HepG2 (cell line): ENCODE measurements around the gene KATNAL2. TPM values are rescaled to one million over a fixed set of nuclear protein-coding genes. Genes with fewer than 3 reads are reported as not detected.

Experiments used
- ATAC-seq: fragments of 200-7000 bp; cut with Tn5 transposase; 3 replicates; pipeline ENCODE4 v1.9.1; 2020; ENCODE audit warnings: mild to moderate bottlenecking, moderate library complexity
- BruUV-seq: library from RNA; stranded (reverse); fragments of 400-500 nt; replicated peaks from 2 replicates; lab custom pipeline; 2021; lab: Mats Ljungman, UMichigan
- CTCF ChIA-PET: fragments of 300-600 bp; formaldehyde crosslinking; extraction: SDS; loops from one replicate; lab custom pipeline; 2021; ENCODE audit warnings: low total read pairs, inconsistent platforms, low intra/inter-chr PET ratio; lab: Yijun Ruan, JAX
- POLR2A ChIA-PET: fragments of 350-600 bp; sonication (Branson Sonifier 250); formaldehyde crosslinking; loops from one replicate; lab custom pipeline; 2020; ENCODE audit warnings: antibody characterized with exemption, inconsistent platforms; lab: Yijun Ruan, JAX
- DNase-seq: peaks from one replicate; pipeline ENCODE4 v3.0.0-alpha.2; 2015; ENCODE audit warnings: low spot score
- FAIRE-seq: peaks from 3 replicates; lab custom pipeline; 2011; peaks lifted over from hg19 to GRCh38; lab: Jason Lieb, UNC
- H2AFZ ChIP-seq: one replicate; pipeline ENCODE4 v1.6.1; 2011; ENCODE audit warnings: low read length, inconsistent platforms
- H3K27ac ChIP-seq: fragments of 300-600 bp; 3 replicates; pipeline ENCODE4 v1.8.0; 2011; ENCODE audit warnings: mixed run types, mild to moderate bottlenecking, mixed read lengths, low read length, inconsistent platforms; ENCODE audit not compliant: insufficient read depth; ENCODE audit errors: extremely low read length
- H3K27me3 ChIP-seq, 2 experiments: fragments of 200-600 bp in 1 of 2; 2 replicates in 1 of 2; 3 replicates in 1 of 2; pipeline versions ENCODE4 v1.6.0 to v1.8.0; 2011; ENCODE audit warnings: low read length in 2 of 2, mild to moderate bottlenecking in 2 of 2, moderate library complexity in 2 of 2, inconsistent platforms in 1 of 2; ENCODE audit not compliant: insufficient read depth in 2 of 2, control insufficient read depth in 1 of 2
- H3K36me3 ChIP-seq, 2 experiments: fragments of 200-600 bp in 1 of 2; replicated peaks in 1 of 2; 2 replicates in 1 of 2; 3 replicates in 1 of 2; pipeline versions ENCODE4 v1.5.1 to v1.8.0; 2011; ENCODE audit warnings: low read length in 2 of 2, inconsistent platforms in 1 of 2; ENCODE audit not compliant: insufficient read depth in 2 of 2, control insufficient read depth in 1 of 2
- H3K4me1 ChIP-seq: 2 replicates; pipeline ENCODE4 v1.5.1; 2012; ENCODE audit warnings: low read length, inconsistent platforms; ENCODE audit not compliant: insufficient read depth
- H3K4me2 ChIP-seq: 2 replicates; pipeline ENCODE4 v1.6.0; 2011; ENCODE audit warnings: low read depth, low read length, inconsistent platforms
- H3K4me3 ChIP-seq, 3 experiments: fragments of 200-600 bp in 1 of 3; sonication (generic), shearing (Covaris generic) in 1 of 3; replicated peaks in 1 of 3; 2 replicates each; pipeline ENCODE4 v1.5.1; 2011 to 2016; ENCODE audit warnings: low read length in 3 of 3, inconsistent platforms in 2 of 3, low read depth in 2 of 3, mild to moderate bottlenecking in 2 of 3, control low read depth in 1 of 3, mixed read lengths in 1 of 3; ENCODE audit not compliant: insufficient read depth in 1 of 3
- H3K79me2 ChIP-seq: one replicate; pipeline ENCODE4 v1.6.1; 2011; ENCODE audit warnings: low read length, inconsistent platforms; ENCODE audit not compliant: insufficient read depth
- H3K9ac ChIP-seq: 2 replicates; pipeline ENCODE4 v1.6.0; 2011; ENCODE audit warnings: mild to moderate bottlenecking, low read depth, low read length, inconsistent platforms; ENCODE audit not compliant: insufficient read depth
- H3K9me3 ChIP-seq: 2 replicates; pipeline ENCODE4 v1.5.1; 2012; ENCODE audit warnings: mild to moderate bottlenecking, low read length
- H4K20me1 ChIP-seq: 2 replicates; pipeline ENCODE4 v1.6.0; 2011; ENCODE audit warnings: inconsistent platforms, mild to moderate bottlenecking, low read length, moderate library complexity; ENCODE audit not compliant: insufficient read depth
- CERS6 ChIP-seq: sonication (generic); formaldehyde crosslinking; IDR thresholded peaks from 2 replicates; pipeline ENCODE4 v1.5.0; 2020; ENCODE audit warnings: missing genetic modification reagents
- GATA4 ChIP-seq: sonication (generic); IDR thresholded peaks from 2 replicates; pipeline ENCODE4 v1.6.1; 2016; ENCODE audit warnings: antibody characterized with exemption, low read depth, borderline replicate concordance
- HNF4G ChIP-seq, 2 experiments: sonication (generic) in 1 of 2; formaldehyde crosslinking in 1 of 2; IDR thresholded peaks; 2 replicates each; pipeline versions ENCODE4 v1.4.0 to v1.6.1; 2011 to 2020; ENCODE audit warnings: borderline replicate concordance in 2 of 2, low read depth in 2 of 2, mild to moderate bottlenecking in 2 of 2, low read length in 1 of 2, missing genetic modification reagents in 1 of 2, moderate library complexity in 1 of 2
- IRF9 ChIP-seq: sonication (generic); formaldehyde crosslinking; IDR thresholded peaks from 2 replicates; pipeline ENCODE4 v1.8.0; 2022; ENCODE audit warnings: missing genetic modification reagents, mild to moderate bottlenecking, borderline replicate concordance
- MED13 ChIP-seq: sonication (generic); formaldehyde crosslinking; IDR thresholded peaks from 2 replicates; pipeline ENCODE4 v1.5.0; 2020; ENCODE audit warnings: missing genetic modification reagents
- NFATC3 ChIP-seq: sonication (generic); formaldehyde crosslinking; IDR thresholded peaks from 2 replicates; pipeline ENCODE4 v1.5.1; 2020; ENCODE audit warnings: mild to moderate bottlenecking, missing genetic modification reagents
- POGZ ChIP-seq: sonication (generic); formaldehyde crosslinking; IDR thresholded peaks from 2 replicates; pipeline ENCODE4 v1.4.0; 2020; ENCODE audit warnings: mild to moderate bottlenecking, missing genetic modification reagents
- TRIM22 ChIP-seq: fragments of 450-650 bp; IDR thresholded peaks from 2 replicates; pipeline ENCODE4 v1.6.1; 2017
- YY1 ChIP-seq: IDR thresholded peaks from 2 replicates; pipeline ENCODE4 v1.6.1; 2011; ENCODE audit warnings: low read length, low read depth, moderate library complexity, mild to moderate bottlenecking; ENCODE audit not compliant: insufficient read depth, insufficient replicate concordance
- ZBTB38 ChIP-seq: sonication (generic); formaldehyde crosslinking; IDR thresholded peaks from 2 replicates; pipeline ENCODE4 v1.5.1; 2020; ENCODE audit warnings: mild to moderate bottlenecking, missing genetic modification reagents
- ZBTB7A ChIP-seq: sonication (generic); formaldehyde crosslinking; IDR thresholded peaks from 2 replicates; pipeline ENCODE4 v1.8.0; 2022; ENCODE audit warnings: mild to moderate bottlenecking, missing genetic modification reagents
- ZNF234 ChIP-seq: sonication (generic); formaldehyde crosslinking; conservative IDR thresholded peaks from 2 replicates; pipeline ENCODE4 v1.5.1; 2020; ENCODE audit warnings: mild to moderate bottlenecking, missing genetic modification reagents
- ZNF816 ChIP-seq: sonication (generic); formaldehyde crosslinking; IDR thresholded peaks from 2 replicates; pipeline ENCODE4 v1.8.0; 2022; ENCODE audit warnings: missing genetic modification reagents, mild to moderate bottlenecking, borderline replicate concordance
- ZNF878 ChIP-seq: sonication (generic); formaldehyde crosslinking; IDR thresholded peaks from 2 replicates; pipeline ENCODE4 v1.8.1; 2023; ENCODE audit warnings: mild to moderate bottlenecking, missing genetic modification reagents, moderate library complexity
- WGBS: methylation state at CpG from one replicate; pipeline ENCODE4 v1.1.6; 2017; ENCODE audit warnings: low lambda C conversion rate; 5-methylcytosine and 5-hydroxymethylcytosine counted together
- in situ Hi-C: cut with HindIII; loops from 2 replicates; pipeline ENCODE4 v1.10.0; 2017; ENCODE audit warnings: low pct_unique_long_range_greater_than_20kb; ENCODE audit not compliant: extremely low pct_ligation_motif_present
- intact Hi-C: fragments of 100-400 bp; cut with micrococcal nuclease; formaldehyde crosslinking; loops from one replicate; pipeline ENCODE4 v1.10.0; 2022; ENCODE audit not compliant: unreplicated experiment
- polyA plus RNA-seq, 8 experiments: library from polyadenylated mRNA; depleted of rRNA in 3 of 8; stranded (reverse) in 7 of 8; unstranded in 1 of 8; fragments of >200 nt; fragmentation: Illumina TruSeq in 4 of 8; extraction: Trizol in 4 of 8; gene quantifications; 2 replicates each; pipeline versions ENCODE4 v1.2.1 to v1.2.3, GENCODE V29; 2011 to 2016; ENCODE audit warnings: low read depth in 4 of 8, missing spikeins in 1 of 8, mixed read lengths in 1 of 8; ENCODE audit not compliant: insufficient read depth in 1 of 8
- total RNA-seq, 5 experiments: library from RNA; depleted of rRNA; stranded (reverse); fragments of >200 nt; fragmentation: Illumina TruSeq; extraction: Trizol; gene quantifications; 2 replicates each; pipeline ENCODE4 v1.2.3, GENCODE V29; 2016; ENCODE audit warnings: low read depth in 1 of 5

KATNAL2 gene
- total and polyA plus RNA-seq, 2 of the 13 experiments (the other 11 are each of a cell fraction or from before 2014, with no cell fraction given), result not detected

DNA sequence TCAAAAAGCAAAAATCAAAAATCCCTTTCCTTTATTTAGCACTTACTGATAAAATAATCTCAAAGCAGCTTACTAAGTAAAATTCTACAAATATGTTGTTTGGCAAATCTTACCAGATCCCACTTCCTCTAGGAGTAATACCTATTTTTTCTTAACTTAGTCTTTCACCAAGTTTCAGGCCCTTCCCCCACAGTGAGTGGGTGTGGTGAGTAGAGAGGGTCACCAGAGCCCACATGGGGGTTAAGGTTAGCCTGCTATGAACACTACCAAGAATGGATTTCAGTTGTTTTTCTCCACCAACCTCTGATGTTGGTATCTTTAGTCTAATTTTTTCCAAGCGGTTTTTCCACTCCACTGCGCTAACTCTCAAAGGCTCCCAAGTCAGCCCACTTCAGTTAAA is 23.3 kb upstream of the KATNAL2 start:
- 98% methylated on average over 2 of the region's 2 CpGs for WGBS
- Histone ChIP-seq H3K9ac (no peak overlapping the region), H2AFZ (no peak overlapping the region), H4K20me1 (0 out of 2 replicates have a peak, but pooled peaks cover 3% of the 10 kb centered on the region), H3K27me3 (no peaks in the 10 kb centered on the region)
- no peak for TF ChIP-seq ZBTB7A
- TF ChIP-seq YY1, result no peak
- no peak for TF ChIP-seq IRF9 (CRISPR knock-in tag)
- no peak for TF ChIP-seq HNF4G (IDR thresholded peaks at IDR 0.05; ENCODE audit: borderline replicate concordance, low read depth, low read length)
- no peak for TF ChIP-seq HNF4G (CRISPR knock-in tag; IDR thresholded peaks at IDR 0.05; ENCODE audit: borderline replicate concordance, low read depth)
- no peak for TF ChIP-seq NFATC3
- TF ChIP-seq ZNF878 (CRISPR knock-in tag), result no peak
- no peak for TF ChIP-seq CERS6 (CRISPR knock-in tag)
- no peak for TF ChIP-seq POGZ (CRISPR knock-in tag)
- no peak for TF ChIP-seq TRIM22
- no peak for TF ChIP-seq MED13 (CRISPR knock-in tag)
- no peak for TF ChIP-seq GATA4
- TF ChIP-seq ZBTB38 (CRISPR knock-in tag), result no peak
- no peak for TF ChIP-seq ZNF234
- TF ChIP-seq ZNF816, result no peak
- TF ChIP-seq, all 625 proteins: peak for 0
- Histone ChIP-seq H3K27ac (no peak overlapping the region), H3K36me3 (peaks cover 5 to 18% of the 10 kb centered on the region in 2 experiments; a peak in 3 of 5 replicates), H3K4me1 (peaks cover 13% of the 10 kb centered on the region), H3K79me2 (peaks cover 31% of the 10 kb centered on the region), H3K4me2 (no peak overlapping the region), H3K9me3 (peaks cover 14% of the 10 kb centered on the region), H3K4me3 (no peak overlapping the region)
- BruUV-seq, result no TSS peak
- ChIA-PET CTCF (no interaction called here), POLR2A (no interaction called here)
- DNase-seq (no peak), FAIRE-seq (no peak), ATAC-seq (no peak)
- intact Hi-C loops, result no loop called here
- in situ Hi-C loops, result no loop called here
